ENCODE results near the gene NR2C2AP. TPM values are rescaled to one million over a fixed set of nuclear protein-coding genes. Genes with fewer than 3 reads are reported as not detected.

The NR2C2AP gene
- 10 to 100 TPM; 25.8 to 25.9 TPM for total RNA-seq

- Mint-ChIP-seq H3K27ac (peak within 1 kb of the TSS; percentile 86), H3K9me3 (peaks cover 10% of the 10 kb centered on the region), H3K27me3 (peaks cover 1% of the 10 kb centered on the region), H3K4me1 (peaks cover 57% of the 10 kb centered on the region), H3K36me3 (ENCODE audit: low read depth) (peaks cover 32% of the 10 kb centered on the region), H3K4me3 (peak within 1 kb of the TSS; percentile 90)
- CTCF ChIA-PET: interaction anchor here (0.6 to 3.4 kb wide), 11 partner anchors 10 to 288 kb away, joined by 3 to 12 read pairs (median 3); partner anchors contain the start of genes BORCS8, GATAD2A and RFXANK
- POLR2A ChIA-PET: interaction anchor here (0.6 to 6.6 kb wide), 9 partner anchors 9 to 286 kb away, joined by 3 to 102 read pairs (median 4); partner anchors contain the start of genes BORCS8, GATAD2A, NCAN and RFXANK
- DNase-seq: peak; percentile 93
Measured at GRCh38 chr19:19203012-19203856, at the start of gene NR2C2AP. Gene NR2C2AP, minus strand, starts transcription at chr19:19203414. Its CDS starts 354 bp downstream, at chr19:19203060.

GRCh38 chr19:19250196-19250801 is 47.1 kb upstream of the NR2C2AP start:
- no peaks in the 10 kb centered on the region for H3K4me1 Mint-ChIP-seq
- ChIA-PET POLR2A (no interaction called here), CTCF (no interaction called here)
- peaks cover 17% of the 10 kb centered on the region for H3K27me3 Mint-ChIP-seq
- no peaks in the 10 kb centered on the region for H3K9me3 Mint-ChIP-seq
- H3K36me3 Mint-ChIP-seq (ENCODE audit: low read depth): no peaks in the 10 kb centered on the region
- H3K27ac Mint-ChIP-seq: no peak overlapping the region
- H3K4me3 Mint-ChIP-seq: no peak overlapping the region
- no peak for DNase-seq

- no peak for DNase-seq
- POLR2A ChIA-PET: no interaction called here
- Mint-ChIP-seq H3K4me1 (no peaks in the 10 kb centered on the region), H3K9me3 (peaks cover 9% of the 10 kb centered on the region), H3K27ac (no peak overlapping the region), H3K4me3 (no peak overlapping the region), H3K36me3 (ENCODE audit: low read depth) (no peaks in the 10 kb centered on the region), H3K27me3 (peaks cover 4% of the 10 kb centered on the region)
- CTCF ChIA-PET: no interaction called here
Measured at GRCh38 chr19:19240476-19240875, 37.3 kb upstream of the NR2C2AP start.

- CTCF ChIA-PET: no interaction called here
- Mint-ChIP-seq H3K27ac (no peak overlapping the region), H3K4me3 (no peak overlapping the region), H3K9me3 (peaks cover 9% of the 10 kb centered on the region), H3K36me3 (ENCODE audit: low read depth) (no peaks in the 10 kb centered on the region), H3K27me3 (peaks cover 4% of the 10 kb centered on the region), H3K4me1 (no peaks in the 10 kb centered on the region)
- POLR2A ChIA-PET: no interaction called here
- no peak for DNase-seq
Measured at GRCh38 chr19:19239675-19240074, 36.5 kb upstream of the NR2C2AP start.

GRCh38 chr19:19238126-19238894 is 35.1 kb upstream of the NR2C2AP start:
- Mint-ChIP-seq H3K9me3 (peaks cover 13% of the 10 kb centered on the region), H3K27ac (no peak overlapping the region), H3K4me3 (no peak overlapping the region), H3K27me3 (peaks cover 4% of the 10 kb centered on the region), H3K36me3 (ENCODE audit: low read depth) (no peaks in the 10 kb centered on the region), H3K4me1 (no peaks in the 10 kb centered on the region)
- POLR2A ChIA-PET: no interaction called here
- DNase-seq: no peak
- CTCF ChIA-PET: no interaction called here

- Mint-ChIP-seq H3K36me3 (ENCODE audit: low read depth) (no peaks in the 10 kb centered on the region), H3K4me1 (no peaks in the 10 kb centered on the region), H3K4me3 (no peak overlapping the region), H3K27ac (no peak overlapping the region), H3K9me3 (peaks cover 15% of the 10 kb centered on the region), H3K27me3 (peaks cover 5% of the 10 kb centered on the region)
- DNase-seq: no peak
- ChIA-PET POLR2A (no interaction called here), CTCF (interaction anchor here (0.7 kb wide), 1 partner anchor 296 kb away, joined by 3 read pairs; no protein-coding TSS in a partner anchor)
Measured at GRCh38 chr19:19236173-19236572, 33.0 kb upstream of the NR2C2AP start.

GRCh38 chr19:19234220-19234816 is 31.1 kb upstream of the NR2C2AP start:
- no peak for DNase-seq
- Mint-ChIP-seq H3K4me3 (no peak overlapping the region), H3K27ac (no peak overlapping the region), H3K36me3 (ENCODE audit: low read depth) (no peaks in the 10 kb centered on the region), H3K4me1 (no peaks in the 10 kb centered on the region), H3K9me3 (peaks cover 15% of the 10 kb centered on the region), H3K27me3 (peaks cover 5% of the 10 kb centered on the region)
- ChIA-PET POLR2A (no interaction called here), CTCF (interaction anchor here (0.6 to 1.8 kb wide), 3 partner anchors 9 to 145 kb away, joined by 3 to 10 read pairs (median 6); no protein-coding TSS in a partner anchor)

GRCh38 chr19:19232261-19232721 is 29.1 kb upstream of the NR2C2AP start:
- ChIA-PET CTCF (no interaction called here), POLR2A (no interaction called here)
- H3K27me3 Mint-ChIP-seq: peaks cover 9% of the 10 kb centered on the region
- no peak for DNase-seq
- no peaks in the 10 kb centered on the region for H3K4me1 Mint-ChIP-seq
- H3K4me3 Mint-ChIP-seq: no peak overlapping the region
- H3K27ac Mint-ChIP-seq: no peak overlapping the region
- H3K9me3 Mint-ChIP-seq: peaks cover 13% of the 10 kb centered on the region
- H3K36me3 Mint-ChIP-seq (ENCODE audit: low read depth): no peaks in the 10 kb centered on the region

- ChIA-PET POLR2A (no interaction called here), CTCF (no interaction called here)
- Mint-ChIP-seq H3K27me3 (peaks cover 6% of the 10 kb centered on the region), H3K27ac (no peak overlapping the region), H3K4me1 (no peaks in the 10 kb centered on the region), H3K4me3 (no peak overlapping the region), H3K36me3 (ENCODE audit: low read depth) (no peaks in the 10 kb centered on the region), H3K9me3 (peaks cover 9% of the 10 kb centered on the region)
- no peak for DNase-seq
Measured at GRCh38 chr19:19230999-19231398, 27.8 kb upstream of the NR2C2AP start.

- H3K36me3 Mint-ChIP-seq (ENCODE audit: low read depth): no peaks in the 10 kb centered on the region
- CTCF ChIA-PET: interaction anchor here (0.7 to 1.4 kb wide), 2 partner anchors 55 to 73 kb away, joined by 3 read pairs; no protein-coding TSS in a partner anchor
- H3K9me3 Mint-ChIP-seq: peaks cover 7% of the 10 kb centered on the region
- peaks cover 7% of the 10 kb centered on the region for H3K27me3 Mint-ChIP-seq
- H3K27ac Mint-ChIP-seq: no peak overlapping the region
- POLR2A ChIA-PET: no interaction called here
- H3K4me3 Mint-ChIP-seq: no peak overlapping the region
- H3K4me1 Mint-ChIP-seq: peaks cover 4% of the 10 kb centered on the region
- no peak for DNase-seq
Measured at GRCh38 chr19:19229701-19230100, 26.5 kb upstream of the NR2C2AP start.

- peaks cover 6% of the 10 kb centered on the region for H3K4me1 Mint-ChIP-seq
- ChIA-PET CTCF (interaction anchor here (1.3 kb wide), 1 partner anchor 81 kb away, joined by 3 read pairs; no protein-coding TSS in a partner anchor), POLR2A (no interaction called here)
- H3K27ac Mint-ChIP-seq: no peak overlapping the region
- DNase-seq: no peak
- H3K4me3 Mint-ChIP-seq: no peak overlapping the region
- no peaks in the 10 kb centered on the region for H3K36me3 Mint-ChIP-seq (ENCODE audit: low read depth)
- peaks cover 19% of the 10 kb centered on the region for H3K27me3 Mint-ChIP-seq
- H3K9me3 Mint-ChIP-seq: no peaks in the 10 kb centered on the region
Measured at GRCh38 chr19:19227217-19227616, 24.0 kb upstream of the NR2C2AP start.

GRCh38 chr19:19226663-19227062 is 23.4 kb upstream of the NR2C2AP start:
- Mint-ChIP-seq H3K4me1 (peaks cover 6% of the 10 kb centered on the region), H3K4me3 (no peak overlapping the region), H3K27me3 (peaks cover 17% of the 10 kb centered on the region), H3K9me3 (no peaks in the 10 kb centered on the region), H3K27ac (no peak overlapping the region), H3K36me3 (ENCODE audit: low read depth) (no peaks in the 10 kb centered on the region)
- ChIA-PET CTCF (interaction anchor here (1.3 kb wide), 1 partner anchor 81 kb away, joined by 3 read pairs; no protein-coding TSS in a partner anchor), POLR2A (no interaction called here)
- DNase-seq: no peak

Measured in activated CD4-positive, alpha-beta memory T cell treated with anti-CD3 and anti-CD28 coated beads, Interleukin-2, amount 10 ng/mL, durations not matched to agents 7 days and 5 days (primary cell).